Stomach (tissue), 9 donors: Measurements from ENCODE around the gene CTNND2. TPM values are rescaled to one million over a fixed set of nuclear protein-coding genes. Genes with fewer than 3 reads are reported as not detected.
A peak's percentile ranks its signal among the peaks of the same experiment; 100 is the strongest.

Experiments
- DNase-seq, 2 donors: peaks; one replicate each; pipeline versions ENCODE4 v3.0.0 to v3.0.0-alpha.2; 2013 to 2019
- H3K27ac ChIP-seq, 5 donors: fragments of 200-600 bp in 4 of 5; sonication (generic) in 4 of 5; one replicate each; pipeline ENCODE4 v1.5.1; 2013 to 2019; ENCODE audit warnings: mild to moderate bottlenecking in 1 of 5, moderate library complexity in 1 of 5
- H3K27me3 ChIP-seq, 3 donors: fragments of 200-600 bp; sonication (generic); one replicate each; pipeline ENCODE4 v1.5.1; 2017 to 2019; ENCODE audit warnings: mixed run types in 1 of 3
- H3K36me3 ChIP-seq, 4 donors: fragments of 200-600 bp; sonication (generic); 1 replicate in 3 of 4; 2 replicates in 1 of 4; pipeline ENCODE4 v1.5.1; 2016 to 2019
- H3K4me1 ChIP-seq, 4 donors: fragments of 200-600 bp; sonication (generic); one replicate each; pipeline ENCODE4 v1.5.1; 2016 to 2019
- H3K4me3 ChIP-seq, 4 donors: fragments of 200-600 bp; sonication (generic) in 3 of 4; one replicate each; pipeline ENCODE4 v1.5.1; 2016 to 2019; ENCODE audit warnings: mild to moderate bottlenecking in 1 of 4
- H3K9me3 ChIP-seq, 4 donors: fragments of 200-600 bp; sonication (generic); one replicate each; pipeline ENCODE4 v1.5.1; 2016 to 2019
- CTCF ChIP-seq, 7 experiments: fragments of 450-650 bp in 4 of 7; fragments of 200-600 bp in 3 of 7; sonication (generic) in 3 of 7; IDR thresholded peaks; one replicate each; pipeline ENCODE4 v1.5.1; 2016 to 2019; ENCODE audit warnings: antibody characterized with exemption in 7 of 7, control low read depth in 2 of 7, mild to moderate bottlenecking in 1 of 7
- EP300 ChIP-seq: sonication (generic); formaldehyde crosslinking; IDR thresholded peaks from one replicate; pipeline ENCODE4 v1.6.1; 2017; ENCODE audit warnings: antibody characterized with exemption
- POLR2A ChIP-seq, 4 donors: fragments of 450-650 bp; IDR thresholded peaks; one replicate each; pipeline ENCODE4 v1.6.1; 2016; ENCODE audit warnings: antibody characterized with exemption in 4 of 4, control low read depth in 2 of 4, mild to moderate bottlenecking in 1 of 4, moderate library complexity in 1 of 4
- POLR2AphosphoS5 ChIP-seq, 3 donors: sonication (generic); formaldehyde crosslinking; IDR thresholded peaks; one replicate each; pipeline ENCODE4 v1.6.1; 2016; ENCODE audit warnings: antibody characterized with exemption in 3 of 3
- WGBS, 5 donors: extraction: QIAGEN DNeasy Blood & Tissue Kit in 3 of 5; methylation state at CpG; one replicate each; pipeline versions ENCODE4 v1.1.5 to v1.1.7; 2013 to 2018; 5-methylcytosine and 5-hydroxymethylcytosine counted together
- intact Hi-C: fragments of 100-400 bp; cut with DNase I; formaldehyde crosslinking; loops from one replicate; pipeline ENCODE4 v1.15.1; 2023; ENCODE audit warnings: low total_unique reads
- polyA plus RNA-seq, 3 donors: library from polyadenylated mRNA; stranded (reverse); fragments of 200-250 nt; gene quantifications; one replicate each; pipeline ENCODE4 v1.2.3, GENCODE V29; 2013
- total RNA-seq, 5 donors: library from RNA; depleted of rRNA; stranded (reverse); fragments of >200 nt; gene quantifications; one replicate each; pipeline versions ENCODE4 v1.1.0 to v1.2.3, GENCODE V29; 2014 to 2016
- donor health status: healthy with polysubstance abuse.
- donor health status: Bipolar disorder and iron deficiency.
- donor health status: healthy.

The CTNND2 gene
- total and polyA plus RNA-seq, 8 donors: 0.29 to 3.4 (median 2.0) TPM; not detected in 2

DNA sequence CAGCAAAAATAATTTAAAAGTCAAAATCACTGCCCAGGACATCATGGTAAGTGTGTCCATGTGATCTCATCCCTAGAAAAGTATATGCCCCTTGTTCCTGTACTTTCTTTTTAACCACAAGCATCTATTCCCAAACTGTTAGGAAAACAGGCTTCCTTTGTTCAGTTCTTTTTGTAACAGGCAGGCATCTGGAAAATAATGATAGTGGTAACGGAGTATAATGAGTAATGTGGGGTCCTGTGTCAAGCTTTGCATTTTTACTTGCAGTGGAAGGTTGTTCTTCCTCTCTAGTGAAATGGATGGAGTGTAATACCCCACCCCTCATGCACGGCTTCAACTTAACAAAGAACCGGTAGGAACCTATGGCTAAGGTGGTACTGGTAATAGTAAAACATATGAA lies 532.1 kb downstream of the CTNND2 start:
- DNase-seq: no peak
- no peaks in the 10 kb centered on the region for H3K36me3 ChIP-seq
- peaks cover 0 to 7% (median 0%) of the 10 kb centered on the region in 4 donors for H3K4me1 ChIP-seq
- H3K9me3 ChIP-seq: no peaks in the 10 kb centered on the region
- H3K27ac ChIP-seq: no peak overlapping the region
- TF ChIP-seq POLR2A (IDR thresholded peaks at IDR 0.05) (no peak), CTCF (IDR thresholded peaks at IDR 0.05) (no peak), EP300 (no peak), POLR2AphosphoS5 (IDR thresholded peaks at IDR 0.05) (no peak)
- peaks cover 0 to 6% (median 0%) of the 10 kb centered on the region in 3 donors for H3K27me3 ChIP-seq
- WGBS, 5 donors: 77 to 92% (median 82%) methylated on average over 3 of the region's 3 CpGs
- no peak overlapping the region for H3K4me3 ChIP-seq
- intact Hi-C loops: no loop called here

DNA sequence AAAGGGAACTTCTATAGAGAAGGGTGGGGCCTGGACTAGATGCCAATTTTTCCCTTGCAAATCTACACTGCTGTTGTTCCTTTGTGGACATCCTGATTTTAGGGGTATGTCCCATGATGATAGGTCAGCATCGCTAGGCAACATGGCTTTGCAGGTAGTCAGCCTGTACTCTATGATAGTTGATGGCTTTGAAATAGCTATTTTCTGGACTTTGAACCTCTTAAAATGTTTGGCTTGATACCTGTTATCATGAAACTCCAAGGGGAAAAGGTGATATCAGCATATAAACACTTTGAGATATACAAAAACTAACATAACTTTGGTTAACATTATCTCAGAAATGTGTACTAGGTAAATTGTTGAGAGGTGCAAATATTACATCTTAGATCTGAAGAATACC lies 533.2 kb downstream of the CTNND2 start:
- intact Hi-C loops: no loop called here
- 27 to 80% (median 45%) methylated on average over 1 of the region's 1 CpG for WGBS, 5 donors
- DNase-seq: peak in 1 of 2 donors; percentile 35

GRCh38 chr5:11364531-11364930 lies 539.7 kb downstream of the CTNND2 start:
- TF ChIP-seq POLR2AphosphoS5 (IDR thresholded peaks at IDR 0.05): no peak
- TF ChIP-seq POLR2A (IDR thresholded peaks at IDR 0.05): no peak
- no peak for TF ChIP-seq CTCF (IDR thresholded peaks at IDR 0.05)
- TF ChIP-seq EP300: no peak
- H3K27ac ChIP-seq: no peak overlapping the region
- intact Hi-C loops: no loop called here
- no peaks in the 10 kb centered on the region for H3K36me3 ChIP-seq
- H3K4me1 ChIP-seq: no peaks in the 10 kb centered on the region
- no peak for DNase-seq
- 86 to 95% (median 92%) methylated on average over 4 to 11 of the region's 11 CpGs for WGBS, 5 donors
- H3K27me3 ChIP-seq: no peaks in the 10 kb centered on the region
- H3K9me3 ChIP-seq: no peaks in the 10 kb centered on the region
- no peak overlapping the region for H3K4me3 ChIP-seq

More for the DNA sequence above, 533.2 kb downstream of the CTNND2 start:
- no peaks in the 10 kb centered on the region for H3K36me3 ChIP-seq
- no peak overlapping the region for H3K27ac ChIP-seq
- H3K9me3 ChIP-seq: no peaks in the 10 kb centered on the region
- peaks cover 0 to 7% (median 0%) of the 10 kb centered on the region in 4 donors for H3K4me1 ChIP-seq
- H3K27me3 ChIP-seq: peaks cover 0 to 6% (median 0%) of the 10 kb centered on the region in 3 donors
- no peak for TF ChIP-seq POLR2AphosphoS5 (IDR thresholded peaks at IDR 0.05)
- no peak for TF ChIP-seq CTCF (IDR thresholded peaks at IDR 0.05)
- H3K4me3 ChIP-seq: no peak overlapping the region

DNA sequence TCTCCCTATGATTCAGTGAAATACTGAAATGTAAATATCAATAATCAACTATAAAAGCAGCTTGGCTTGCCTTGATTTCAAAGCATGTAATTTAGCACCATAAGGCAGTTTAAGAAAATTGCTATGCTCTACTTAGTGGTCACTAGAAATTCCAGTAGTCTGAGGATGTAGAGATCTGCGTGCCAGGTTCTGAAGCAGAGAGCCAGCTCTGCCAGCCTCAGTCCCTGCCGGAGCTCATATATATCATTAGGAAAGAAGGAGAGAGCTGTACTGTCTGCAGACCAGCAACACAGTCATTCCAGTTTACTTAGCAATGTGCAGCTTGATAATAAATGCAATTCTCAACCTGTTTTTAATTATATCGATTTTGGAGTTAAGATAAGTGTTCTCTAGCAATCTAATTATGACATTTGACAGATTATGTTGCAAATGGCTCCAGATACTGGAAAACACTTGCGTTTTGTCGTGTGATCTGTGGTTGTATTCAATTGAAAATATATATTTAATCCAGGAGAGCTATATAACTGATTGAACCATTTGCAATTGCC lies 540.5 kb downstream of the CTNND2 start:
- H3K27ac ChIP-seq: no peak overlapping the region
- intact Hi-C loops: no loop called here
- TF ChIP-seq EP300 (no peak), POLR2AphosphoS5 (IDR thresholded peaks at IDR 0.05) (no peak), CTCF (IDR thresholded peaks at IDR 0.05) (no peak), POLR2A (IDR thresholded peaks at IDR 0.05) (no peak)
- no peak for DNase-seq
- H3K4me1 ChIP-seq: no peaks in the 10 kb centered on the region
- H3K9me3 ChIP-seq: no peaks in the 10 kb centered on the region
- H3K4me3 ChIP-seq: no peak overlapping the region
- no peaks in the 10 kb centered on the region for H3K36me3 ChIP-seq
- 39 to 71% (median 58%) methylated on average over 5 of the region's 5 CpGs for WGBS, 5 donors
- no peaks in the 10 kb centered on the region for H3K27me3 ChIP-seq
